ENCODE measurements around the gene UBE3A.
"Not testable (repeated sequence)": the region's sequence is repeated elsewhere in the genome, so short reads cannot be mapped to it uniquely, and the experiment has no call there.

The UBE3A gene

DNA sequence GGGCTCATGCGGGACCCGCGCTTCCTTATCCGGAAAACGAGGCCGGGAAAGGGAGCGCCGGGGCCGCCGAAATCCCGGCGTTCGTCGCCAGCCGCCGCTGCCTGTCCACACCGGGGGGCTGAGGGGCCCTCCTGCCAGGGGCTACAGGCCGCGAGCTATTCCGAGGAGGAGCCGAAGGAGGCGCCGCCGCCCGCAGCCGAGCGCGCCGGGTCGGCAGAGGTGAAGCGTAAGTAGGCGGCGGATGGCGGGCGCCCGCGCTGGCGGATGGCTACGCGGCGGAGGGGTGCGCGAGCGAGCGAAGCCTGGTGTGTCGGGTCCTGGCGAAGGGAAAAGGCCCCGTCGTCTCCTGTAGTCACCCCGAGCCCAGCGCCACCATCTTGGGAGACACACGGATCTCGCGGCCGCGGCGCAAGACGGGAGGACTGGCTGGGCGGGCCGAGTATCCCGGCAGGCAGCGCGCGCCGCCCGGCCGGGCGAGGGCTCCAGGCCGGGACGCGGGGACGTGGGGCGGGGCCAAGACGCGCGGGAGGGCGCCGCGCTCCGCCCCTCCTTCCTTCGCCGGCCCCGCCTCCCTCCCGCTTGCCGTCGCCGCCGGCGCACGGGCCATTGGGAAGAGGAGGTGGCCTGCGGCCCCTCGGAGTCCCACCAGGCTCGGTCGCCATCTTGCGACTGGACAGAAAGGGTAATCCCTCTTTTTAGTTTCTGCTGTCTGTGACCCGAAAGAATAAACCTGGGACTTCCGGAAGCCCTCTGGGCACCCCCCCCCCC lies at the start of gene UBE3A:
Gene UBE3A, minus strand, starts transcription at position 424 of the 768 bp plus-strand sequence. CDS start 29,917 bp downstream, outside the sequence.
- DNase-seq (ENCODE audit: low spot score): peak; percentile 92

DNA sequence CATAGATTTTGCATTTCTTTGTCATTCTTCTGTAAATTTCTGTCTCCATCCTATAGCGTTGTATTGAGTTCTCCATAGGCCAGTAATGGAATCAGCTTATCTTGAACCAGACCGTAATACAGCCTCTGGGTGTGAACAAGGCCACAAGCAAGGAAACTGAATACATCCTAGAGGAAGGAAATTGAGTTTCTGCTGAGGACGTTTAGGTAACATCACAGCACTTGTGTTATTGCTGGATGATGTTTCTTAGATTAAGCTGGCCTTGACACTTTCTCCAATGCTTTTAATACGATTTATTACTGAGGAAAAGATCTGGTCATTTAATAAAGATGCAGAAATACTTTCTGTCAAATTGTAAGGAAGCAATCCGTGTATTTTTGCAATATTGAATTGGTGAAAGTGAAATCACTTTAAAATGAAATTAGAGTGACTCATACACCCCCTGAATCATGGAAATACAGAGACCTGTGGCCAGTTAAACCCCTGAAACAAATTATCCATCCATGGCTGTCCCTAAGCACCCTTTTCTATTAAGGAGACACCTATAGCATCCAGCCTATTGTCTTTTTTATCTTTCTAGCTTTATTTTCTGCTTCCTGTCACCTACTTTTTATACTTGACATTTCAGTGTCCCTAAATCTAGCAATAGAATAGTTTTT lies 48.5 kb upstream of the UBE3A start:
- DNase-seq (ENCODE audit: low spot score): no peak

DNA sequence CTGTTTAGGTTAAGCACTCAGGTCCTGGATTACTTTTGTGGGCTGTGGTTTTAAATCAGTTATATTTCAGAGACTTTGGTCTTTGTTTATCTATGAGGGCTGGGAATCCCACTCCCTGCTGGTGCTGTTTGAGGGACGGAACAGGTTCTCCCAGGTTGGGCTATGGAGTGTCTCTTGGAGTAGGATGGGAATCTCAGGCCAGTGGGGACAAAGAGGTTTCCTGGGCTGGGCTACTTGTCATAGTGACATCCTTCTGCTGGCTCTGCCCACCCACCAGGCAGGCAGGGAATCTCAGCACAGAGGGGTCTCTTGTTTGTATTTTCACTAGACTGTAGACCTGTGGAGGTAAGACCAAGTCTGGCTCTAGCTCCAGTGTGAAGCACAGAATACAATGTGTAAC lies 47.2 kb upstream of the UBE3A start:
- no peak for DNase-seq (ENCODE audit: low spot score)

DNA sequence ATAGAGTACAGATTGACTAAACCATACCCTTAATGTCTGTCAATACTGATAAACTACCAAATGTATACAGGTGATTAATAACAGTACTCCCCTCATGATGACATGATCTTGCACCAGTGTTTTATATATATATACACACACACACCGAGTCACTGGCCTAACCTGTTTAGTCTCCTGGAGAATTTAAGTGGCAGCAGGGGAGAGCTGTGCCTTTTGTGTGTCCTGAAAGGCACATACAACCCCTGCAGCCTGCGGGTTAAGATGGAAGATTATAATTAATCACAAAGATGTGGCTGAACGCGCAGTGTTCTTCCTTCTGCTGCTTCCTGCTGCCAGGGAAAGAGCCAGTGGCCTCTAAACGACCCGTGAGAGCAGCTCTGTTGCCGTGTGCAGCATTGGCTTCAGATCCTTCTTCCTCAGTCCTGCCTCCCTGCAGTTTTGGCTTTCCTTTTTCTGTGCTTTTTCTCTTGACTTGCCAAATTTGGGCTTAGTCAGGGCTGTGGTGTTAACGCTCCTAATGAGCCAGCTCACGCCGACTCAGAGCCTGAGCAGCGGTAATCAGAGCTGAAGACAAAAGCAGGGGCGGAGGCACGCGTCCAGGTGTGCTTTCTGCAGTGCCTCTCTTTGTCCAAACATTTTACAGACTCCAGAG lies 42.5 kb upstream of the UBE3A start:
- DNase-seq (ENCODE audit: low spot score): no peak

DNA sequence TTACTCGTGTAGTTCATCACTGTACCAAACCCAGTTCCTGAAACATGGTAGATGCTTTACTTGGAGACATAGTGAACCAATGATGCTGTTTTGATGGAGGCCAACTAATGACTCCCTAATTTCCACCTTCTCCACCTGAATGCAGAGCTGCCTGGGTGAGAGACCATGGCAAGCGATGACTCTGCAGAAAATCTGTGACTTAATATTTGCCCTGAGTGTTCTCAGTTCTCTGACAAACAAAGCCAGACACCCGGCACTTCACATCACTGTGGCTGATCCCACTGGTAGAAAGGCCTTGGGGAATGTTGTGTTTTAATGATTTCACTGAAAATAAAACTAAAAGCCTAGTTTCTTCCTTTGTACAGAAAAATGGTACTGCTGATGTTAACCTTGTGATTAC lies 39.5 kb upstream of the UBE3A start:
- DNase-seq (ENCODE audit: low spot score): no peak

DNA sequence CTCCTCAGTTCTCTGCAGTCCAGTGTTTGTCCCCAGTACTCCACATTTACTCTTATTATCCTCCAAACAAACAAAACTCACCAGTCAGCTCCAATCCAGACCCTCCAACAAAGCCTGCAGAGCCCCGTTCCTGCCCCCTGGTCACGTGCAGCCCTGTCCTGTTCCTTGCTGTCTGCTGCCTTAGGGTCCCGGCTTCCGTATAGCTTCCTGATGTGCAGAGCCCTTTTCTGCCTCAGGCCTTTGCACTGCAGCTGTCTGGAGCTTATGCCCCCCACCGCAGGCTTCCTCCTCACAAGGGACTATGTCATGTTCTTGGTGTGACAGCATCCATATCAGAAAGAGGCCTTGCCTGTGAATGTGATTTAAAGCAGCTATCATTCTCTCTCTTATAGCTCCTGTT lies 39.0 kb upstream of the UBE3A start:
- DNase-seq (ENCODE audit: low spot score): no peak

DNA sequence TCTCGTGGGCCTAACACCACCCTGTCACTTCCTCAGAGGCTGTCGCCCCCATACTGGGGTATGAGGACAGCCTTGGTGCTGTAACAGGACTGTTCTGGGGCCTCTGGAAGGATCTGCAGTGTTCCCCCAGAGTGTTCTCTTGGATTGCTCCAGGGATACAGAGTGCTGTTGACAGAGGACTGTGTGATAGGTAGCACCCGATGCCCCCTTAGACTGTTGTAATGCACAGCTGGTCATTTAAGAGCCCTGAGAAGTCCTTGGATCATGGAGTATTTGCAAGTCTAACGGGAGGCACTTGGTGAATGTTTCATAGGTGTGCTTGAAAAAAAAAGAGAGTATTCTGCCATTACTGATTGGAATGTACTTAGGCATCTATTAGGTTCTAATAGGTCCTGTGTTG lies 35.4 kb upstream of the UBE3A start:
- DNase-seq (ENCODE audit: low spot score): no peak

DNA sequence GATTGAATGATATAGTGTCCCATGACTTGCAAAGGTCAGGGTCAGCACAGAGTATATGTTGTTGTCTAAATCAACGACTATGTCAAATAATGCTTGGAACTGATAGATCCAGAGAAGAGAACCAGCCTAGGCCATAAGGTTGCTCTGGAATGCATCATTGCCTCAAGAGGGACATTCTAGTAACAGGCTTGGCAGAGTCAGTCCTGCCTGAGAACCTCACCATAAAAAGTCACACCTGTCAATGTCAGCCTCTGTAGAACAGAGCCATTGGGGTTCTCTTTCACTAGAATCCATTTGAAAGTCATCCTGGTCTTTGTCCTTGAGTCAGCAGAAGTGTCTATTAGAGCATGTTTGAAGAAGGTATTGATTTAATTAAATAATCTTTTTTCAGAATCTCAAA lies 31.4 kb upstream of the UBE3A start:
- no peak for DNase-seq (ENCODE audit: low spot score)

DNA sequence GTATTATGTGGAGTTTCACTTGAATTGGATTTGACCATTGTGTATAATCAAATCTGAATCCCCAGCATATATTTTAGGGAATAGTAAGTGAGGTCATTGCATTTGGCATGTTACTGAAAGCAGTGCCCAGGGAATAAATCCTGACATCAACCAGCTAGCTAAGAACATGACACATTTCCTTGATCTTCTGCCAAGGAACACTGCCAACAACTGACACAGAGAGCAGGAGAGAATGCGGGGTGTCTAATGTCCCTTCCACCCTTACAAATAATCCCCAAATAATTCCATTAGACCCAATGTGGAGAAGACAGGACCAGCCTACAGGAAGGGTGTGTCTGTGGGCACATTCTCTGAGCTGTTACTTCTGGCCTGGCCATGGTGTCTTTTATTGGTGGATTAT lies 30.6 kb upstream of the UBE3A start:
- DNase-seq (ENCODE audit: low spot score): no peak

DNA sequence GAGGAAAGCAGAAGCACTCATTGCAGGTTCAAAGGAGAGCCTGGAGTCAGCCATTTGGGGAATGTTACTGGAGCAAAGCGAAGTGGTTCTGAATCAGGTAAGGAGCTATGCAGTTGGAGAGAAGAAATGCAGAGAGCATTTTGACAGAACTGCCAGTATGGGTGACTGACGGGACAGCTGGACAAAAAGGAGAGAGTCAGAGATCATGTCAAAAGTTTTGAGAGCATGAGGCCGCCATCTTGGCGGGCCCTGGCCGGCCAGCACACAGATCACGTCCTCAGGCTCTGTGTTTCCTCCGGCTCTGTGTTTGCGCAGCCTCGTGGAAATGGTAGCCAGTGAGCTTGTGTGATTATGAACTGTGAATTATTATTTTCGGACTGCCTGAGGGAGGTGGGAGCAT lies 29.8 kb upstream of the UBE3A start:
- no peak for DNase-seq (ENCODE audit: low spot score)

DNA sequence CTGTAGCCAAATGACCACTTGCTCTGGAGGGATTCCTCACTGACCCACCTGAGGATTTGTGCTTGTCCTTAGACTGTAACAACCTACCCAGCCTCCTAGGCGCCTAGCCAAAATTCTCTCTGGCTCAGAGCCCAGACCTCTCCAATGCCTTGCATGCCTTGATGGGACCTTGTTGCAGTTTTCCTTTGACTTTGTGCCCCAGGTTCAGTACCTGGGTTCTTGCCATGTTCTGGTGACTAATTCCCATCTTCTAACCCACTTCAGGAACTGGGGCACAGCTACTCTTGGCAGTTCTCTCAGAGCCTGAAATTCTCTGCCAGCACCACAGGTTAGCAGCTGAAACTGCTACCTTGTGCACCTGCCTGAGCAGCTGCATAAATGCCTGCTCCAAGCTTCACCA lies 27.0 kb upstream of the UBE3A start:
- DNase-seq (ENCODE audit: low spot score): no peak

DNA sequence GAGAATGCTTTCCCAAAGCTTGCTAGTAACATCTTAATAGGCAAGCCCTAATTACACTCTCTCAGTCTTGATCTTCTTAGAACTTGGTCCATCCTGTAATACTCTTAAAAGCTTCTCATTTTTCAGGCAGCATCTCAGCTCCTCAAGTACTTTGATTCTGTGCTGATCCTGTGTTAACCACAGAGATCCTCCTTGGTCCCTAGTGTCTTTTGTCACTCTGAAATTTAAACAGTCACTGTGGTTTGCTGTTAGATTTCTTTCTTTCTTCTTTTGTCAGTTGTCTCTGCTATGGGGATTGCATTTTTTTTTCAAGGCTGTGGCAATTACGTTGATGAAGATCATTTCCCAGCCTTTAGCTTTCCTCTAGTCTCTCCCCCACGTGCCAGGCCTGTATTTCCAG lies 26.0 kb upstream of the UBE3A start:
- no peak for DNase-seq (ENCODE audit: low spot score)

DNA sequence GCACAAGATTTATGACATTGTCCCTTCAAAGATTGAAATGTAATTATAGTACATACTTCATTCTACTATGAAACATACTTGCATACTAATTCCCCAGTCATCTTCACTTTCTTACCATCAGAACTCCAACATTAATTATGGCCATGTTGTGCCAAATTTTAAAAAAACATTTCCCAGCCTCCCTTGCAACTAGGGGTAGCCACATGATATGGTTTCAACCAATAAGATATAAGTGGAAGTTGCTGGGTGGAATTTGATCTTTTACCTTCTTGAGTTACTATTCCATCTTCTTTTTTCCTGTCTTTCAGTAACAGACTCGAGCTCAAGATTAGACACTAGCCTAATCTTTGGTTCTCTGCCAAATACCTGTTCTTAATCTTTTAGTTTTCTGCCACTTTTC lies 25.6 kb upstream of the UBE3A start:
- DNase-seq (ENCODE audit: low spot score): peak; percentile 15

DNA sequence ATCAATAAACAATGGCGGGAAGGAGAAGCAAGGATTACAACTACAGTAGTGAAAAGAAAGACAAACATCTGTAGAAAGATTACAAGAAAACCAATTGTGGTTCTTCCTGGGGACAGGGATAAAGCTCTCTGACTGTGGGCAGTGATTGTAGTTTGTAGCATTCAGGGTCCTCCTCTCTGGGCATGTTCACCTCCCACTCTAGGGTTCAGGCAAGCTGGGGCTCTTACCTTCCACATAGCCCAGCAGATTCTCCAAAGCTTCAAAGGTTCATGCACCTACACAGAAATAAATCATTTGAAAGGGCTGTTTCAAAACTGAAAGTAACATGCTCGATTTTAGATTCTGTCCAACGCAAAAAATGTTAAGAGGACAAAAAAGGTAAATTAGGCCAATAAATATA lies 17.4 kb upstream of the UBE3A start:
- no peak for DNase-seq (ENCODE audit: low spot score)

DNA sequence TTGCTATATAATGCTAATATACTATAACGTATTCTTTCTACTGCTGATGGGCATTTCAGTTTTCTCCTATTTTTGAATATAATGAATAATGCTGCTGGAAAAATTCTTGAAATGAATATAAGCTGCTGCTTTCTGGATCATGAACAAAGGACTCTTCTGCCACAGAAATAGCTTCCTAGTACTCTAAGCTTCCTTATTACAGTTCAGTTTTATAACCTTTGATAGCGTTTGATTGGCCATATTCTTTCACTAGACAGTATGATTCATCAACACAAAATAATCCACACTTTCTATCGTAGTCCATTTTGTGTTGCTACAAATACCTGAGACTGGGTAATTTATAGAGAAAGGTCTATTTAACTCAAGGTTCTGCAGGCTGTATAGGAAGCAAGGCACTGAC lies 16.4 kb upstream of the UBE3A start:
- no peak for DNase-seq (ENCODE audit: low spot score)

DNA sequence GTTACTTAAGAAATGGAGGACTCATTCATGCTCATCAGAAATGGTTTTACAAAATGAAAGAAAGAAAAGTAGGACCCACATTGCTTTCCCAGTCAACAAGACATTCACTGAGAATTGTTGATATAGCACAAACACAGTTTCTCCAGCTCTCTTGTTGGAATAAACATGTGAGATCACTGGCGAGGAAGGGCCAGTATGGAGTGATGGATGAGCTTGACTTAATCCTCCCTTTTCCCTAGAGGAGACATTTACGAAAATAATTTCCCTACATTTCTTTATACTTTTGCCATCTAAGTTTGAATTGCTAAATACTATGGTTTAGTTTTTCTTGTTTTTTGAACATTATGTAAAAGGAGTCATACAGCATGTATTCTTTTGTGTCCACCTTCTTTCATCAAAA lies 15.9 kb upstream of the UBE3A start:
- DNase-seq (ENCODE audit: low spot score): no peak

DNA sequence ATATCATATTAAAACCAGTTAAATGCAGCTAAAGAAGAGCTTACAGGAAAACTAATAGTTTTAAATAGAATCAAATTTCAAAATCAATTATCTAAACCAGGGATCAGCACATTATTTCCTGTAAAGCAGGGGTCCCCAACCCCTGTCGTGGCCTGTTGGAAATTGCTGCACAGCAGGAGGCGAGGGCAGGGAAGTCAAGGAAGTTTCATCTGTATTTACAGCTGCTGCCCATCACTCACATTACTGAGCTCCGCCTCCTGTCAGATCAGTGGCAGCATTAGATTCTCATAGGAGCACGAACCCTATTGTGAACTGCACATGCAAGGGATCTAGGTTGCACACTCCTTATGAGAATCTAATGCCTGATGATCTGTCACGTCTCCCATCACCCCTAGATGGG lies 14.4 kb upstream of the UBE3A start:
- not testable (repeated sequence) for DNase-seq (ENCODE audit: low spot score)

DNA sequence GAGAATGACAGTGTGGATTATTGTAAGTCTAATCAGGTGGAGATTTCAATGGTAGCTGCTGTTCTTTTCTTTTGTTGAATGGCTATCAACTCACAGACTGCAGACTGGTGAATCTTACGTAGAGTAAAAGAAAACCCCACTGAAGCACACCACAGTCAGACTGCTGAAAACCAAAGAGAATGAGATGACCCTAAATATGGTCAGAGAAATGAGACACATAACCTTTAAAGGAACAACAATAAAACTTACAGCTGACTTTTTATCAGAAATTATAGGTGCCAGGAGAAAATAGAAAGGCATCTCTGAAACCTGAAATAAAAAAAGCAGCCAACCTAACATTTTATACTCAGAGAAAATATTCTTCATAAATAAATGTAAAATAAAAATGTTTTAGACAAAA lies 12.7 kb upstream of the UBE3A start:
- no peak for DNase-seq (ENCODE audit: low spot score)

DNA sequence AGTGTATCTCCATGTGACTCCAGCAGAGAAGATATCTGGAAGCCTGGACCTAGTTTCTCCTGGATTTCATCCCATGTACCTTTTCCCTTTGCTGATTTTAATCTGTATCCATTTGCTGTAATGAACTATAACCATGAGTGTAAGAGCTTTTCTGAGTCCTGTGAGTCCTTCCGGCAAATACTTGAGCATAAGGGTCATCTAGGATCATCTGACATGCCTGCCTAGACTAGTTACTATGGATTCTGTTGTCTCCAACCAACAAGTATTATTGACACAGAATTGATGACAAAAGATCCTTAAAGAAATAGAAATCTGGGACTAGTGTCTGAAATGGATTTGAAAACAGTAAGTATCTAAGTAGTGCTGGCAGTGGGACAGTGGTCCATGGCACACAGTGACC lies 11.3 kb upstream of the UBE3A start:
- DNase-seq (ENCODE audit: low spot score): no peak

DNA sequence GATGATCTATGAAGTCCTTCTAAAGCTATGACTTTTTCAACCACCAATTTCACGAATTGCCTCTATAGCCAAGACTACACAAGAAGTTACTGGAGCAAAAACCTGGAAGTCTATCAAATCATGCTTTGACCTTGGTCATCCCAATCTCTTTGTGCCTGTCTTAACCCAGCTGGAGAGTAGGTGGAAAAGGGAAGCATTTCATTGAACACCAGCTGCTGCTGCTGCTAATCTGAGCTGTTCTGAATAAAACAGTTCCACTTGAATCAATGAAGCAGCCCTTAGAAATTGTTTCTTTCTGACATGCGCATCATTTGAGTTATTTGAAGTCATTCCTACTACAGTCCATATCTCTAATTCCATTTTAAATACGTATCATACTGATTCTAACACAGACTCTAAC lies 7.3 kb upstream of the UBE3A start:
- no peak for DNase-seq (ENCODE audit: low spot score)

DNA sequence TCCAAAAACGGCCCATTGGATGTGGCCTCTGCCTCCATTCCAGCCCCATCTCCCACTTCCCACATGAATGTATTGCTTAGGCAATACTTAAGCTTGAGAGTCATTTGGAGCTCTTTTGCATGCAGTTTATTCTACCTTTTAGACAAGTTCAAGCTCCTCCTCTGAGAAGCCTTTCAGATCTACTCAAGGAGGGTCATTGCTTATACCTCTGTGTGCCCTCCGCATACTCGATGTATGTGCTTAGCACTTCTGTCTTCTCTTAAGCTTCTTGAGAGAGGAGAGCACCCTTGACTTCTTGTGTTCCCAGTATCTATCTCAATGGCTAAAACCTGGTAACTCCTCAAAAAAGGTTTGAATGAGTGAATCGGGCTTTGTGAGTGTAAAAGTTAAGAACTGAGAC lies 6.6 kb upstream of the UBE3A start:
- DNase-seq (ENCODE audit: low spot score): no peak

DNA sequence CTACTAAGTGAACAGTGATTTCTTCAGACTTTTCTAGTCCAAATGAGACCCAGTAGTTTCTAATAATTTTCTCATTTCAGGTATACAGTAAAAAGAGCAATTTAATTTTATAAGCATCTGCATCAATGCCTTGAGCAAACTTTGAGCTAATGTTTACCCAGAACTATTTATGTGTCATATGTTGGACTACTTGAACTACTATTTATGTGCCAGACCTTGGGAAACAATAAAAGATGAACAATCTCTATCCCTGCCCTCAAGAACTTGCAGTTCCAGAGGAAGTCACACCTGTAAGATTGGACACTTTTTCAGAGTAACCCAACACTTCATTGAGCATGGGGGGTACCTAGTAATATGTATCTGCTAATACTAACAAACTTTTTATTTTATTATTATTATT lies 2.3 kb upstream of the UBE3A start:
- DNase-seq (ENCODE audit: low spot score): no peak

DNA sequence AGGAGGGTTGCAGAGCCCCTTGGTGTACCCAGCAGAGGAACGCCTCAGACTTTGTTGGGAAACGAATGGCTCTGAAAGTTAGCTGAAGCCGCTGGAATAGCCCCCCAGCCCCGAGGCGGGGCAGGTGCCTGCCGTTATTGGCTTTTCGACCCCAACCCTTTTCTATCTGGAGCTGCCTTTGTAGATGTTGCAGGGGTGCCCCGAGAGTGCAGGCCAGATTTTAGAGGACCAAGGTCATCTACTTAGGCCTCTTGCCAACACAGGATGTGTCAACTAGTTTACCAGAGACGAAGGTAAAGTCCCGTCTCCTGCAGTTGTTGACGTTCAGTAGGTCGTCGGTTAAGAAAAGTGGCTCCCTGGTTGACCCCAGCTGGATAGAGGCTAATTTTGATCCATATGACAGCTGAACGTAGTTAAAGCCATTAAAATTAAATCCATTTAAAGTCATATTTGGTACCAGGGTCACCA lies 579 bp upstream of the UBE3A start:
- no peak for DNase-seq (ENCODE audit: low spot score)

Data from NAMALWA (cell line).